Panc1 (cell line): ENCODE data around the gene NR5A2. TPM values are rescaled to one million over a fixed set of nuclear protein-coding genes. Genes with fewer than 3 reads are reported as not detected.

Experiments
- ATAC-seq: fragments of 200-7000 bp; cut with Tn5 transposase; 2 replicates; pipeline ENCODE4 v1.9.1; 2020; ENCODE audit warnings: mild to moderate bottlenecking, moderate library complexity
- BruUV-seq: library from RNA; stranded (reverse); fragments of 400-500 nt; replicated peaks from 2 replicates; lab custom pipeline; 2021; lab: Mats Ljungman, UMichigan
- CTCF ChIA-PET: fragments of 300-600 bp; sonication (Branson Sonifier 250); formaldehyde crosslinking; loops from one replicate; lab custom pipeline; 2022; ENCODE audit warnings: antibody characterized with exemption; lab: Charles Lee
- POLR2A ChIA-PET: fragments of 300-600 bp; sonication (Branson Sonifier 250); formaldehyde crosslinking; loops from one replicate; lab custom pipeline; 2022; ENCODE audit warnings: antibody characterized with exemption; lab: Charles Lee
- DNase-seq: peaks from one replicate; pipeline ENCODE4 v3.0.0-alpha.2; 2010; ENCODE audit warnings: low read depth, low spot score
- H3K27ac ChIP-seq: 2 replicates; pipeline ENCODE4 v1.5.1; 2011; ENCODE audit warnings: mild to moderate bottlenecking, low read length, inconsistent platforms
- H3K27me3 ChIP-seq: fragments of 200-500 bp; sonication (Bioruptor generic); 2 replicates; pipeline ENCODE4 v1.6.0; 2014; ENCODE audit warnings: low read length, inconsistent platforms; ENCODE audit not compliant: control insufficient read depth, insufficient read depth
- H3K36me3 ChIP-seq: fragments of 200-500 bp; sonication (Bioruptor generic); 2 replicates; pipeline ENCODE4 v1.5.1; 2014; ENCODE audit warnings: inconsistent platforms, mild to moderate bottlenecking, low read length, moderate library complexity; ENCODE audit not compliant: control insufficient read depth, insufficient read depth
- H3K4me1 ChIP-seq: 2 replicates; pipeline ENCODE4 v1.5.1; 2011; ENCODE audit warnings: inconsistent platforms, mild to moderate bottlenecking, low read length, moderate library complexity; ENCODE audit not compliant: control insufficient read depth, insufficient read depth
- H3K4me3 ChIP-seq, 2 experiments: 2 replicates each; pipeline ENCODE4 v1.5.1; 2011 to 2012; ENCODE audit warnings: low read depth in 2 of 2, low read length in 2 of 2, mild to moderate bottlenecking in 2 of 2, inconsistent platforms in 1 of 2, moderate library complexity in 1 of 2
- H3K9me3 ChIP-seq: fragments of 200-500 bp; sonication (Bioruptor generic); 2 replicates; pipeline ENCODE4 v1.5.1; 2014; ENCODE audit warnings: low read depth, mild to moderate bottlenecking, inconsistent platforms, low read length, moderate library complexity; ENCODE audit not compliant: control insufficient read depth, insufficient read depth
- POLR2AphosphoS5 ChIP-seq: IDR thresholded peaks from 2 replicates; pipeline ENCODE4 v1.6.1; 2012; ENCODE audit warnings: mild to moderate bottlenecking, low read depth, low read length, moderate library complexity
- SIN3A ChIP-seq: IDR thresholded peaks from 2 replicates; pipeline ENCODE4 v1.6.1; 2012; ENCODE audit warnings: low read depth, mild to moderate bottlenecking, low read length, moderate library complexity, borderline replicate concordance; ENCODE audit not compliant: insufficient read depth
- TCF7L2 ChIP-seq: IDR thresholded peaks from 2 replicates; pipeline ENCODE4 v1.6.1; 2011; ENCODE audit warnings: mild to moderate bottlenecking, low read depth, low read length, inconsistent platforms
- in situ Hi-C: cut with HindIII; loops from 2 replicates; pipeline ENCODE4 v1.10.0; 2016; ENCODE audit warnings: low sequenced_read_pairs, low pct_unique_long_range_greater_than_20kb
- intact Hi-C: fragments of 100-400 bp; cut with micrococcal nuclease; formaldehyde crosslinking; loops from one replicate; pipeline ENCODE4 v1.10.0; 2022; ENCODE audit not compliant: unreplicated experiment
- total RNA-seq: library from RNA; stranded (reverse); gene quantifications from one replicate; pipeline ENCODE4 v1.2.1, GENCODE V29; 2021; ENCODE audit not compliant: unreplicated experiment
- TF ChIP-seq, protein P1 (sequence below): fragments of 450-650 bp; IDR thresholded peaks from 2 replicates; pipeline ENCODE4 v1.5.1; 2017; ENCODE audit warnings: mild to moderate bottlenecking
- TF ChIP-seq, protein P2 (sequence below), 2 experiments: IDR thresholded peaks; 2 replicates each; pipeline ENCODE4 v1.6.1; 2011 to 2012; ENCODE audit warnings: low read depth in 2 of 2, control low read depth in 1 of 2, low read length in 1 of 2, mild to moderate bottlenecking in 1 of 2, moderate library complexity in 1 of 2; ENCODE audit not compliant: insufficient read depth in 1 of 2

The NR5A2 gene
- total RNA-seq, 1 experiment from 2014 or later, result 4.3 TPM

DNA sequence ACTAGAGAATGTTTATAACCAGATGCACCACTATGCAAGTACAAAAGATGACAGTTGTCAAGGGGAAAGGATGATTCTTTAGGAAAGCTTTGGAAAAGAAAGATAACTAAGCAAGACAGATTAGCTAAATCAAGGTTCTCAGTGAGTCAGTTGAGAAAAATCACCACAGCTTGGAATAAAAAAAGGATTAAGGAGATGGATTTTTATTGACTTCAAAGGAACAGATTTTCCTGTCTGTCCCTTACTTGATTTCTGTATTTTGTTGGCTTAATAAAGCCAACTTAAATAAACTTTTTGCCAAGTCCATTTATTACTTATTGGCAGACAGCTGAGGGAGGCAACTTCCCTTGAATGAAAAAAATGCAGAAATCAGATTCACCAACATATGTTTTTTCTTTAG lies 93.9 kb downstream of the NR5A2 start:
- H3K27me3 ChIP-seq, result no peaks in the 10 kb centered on the region
- TF ChIP-seq POLR2AphosphoS5 (no peak), TCF7L2 (no peak), SIN3A (no peak)
- TF ChIP-seq, protein P1, sequence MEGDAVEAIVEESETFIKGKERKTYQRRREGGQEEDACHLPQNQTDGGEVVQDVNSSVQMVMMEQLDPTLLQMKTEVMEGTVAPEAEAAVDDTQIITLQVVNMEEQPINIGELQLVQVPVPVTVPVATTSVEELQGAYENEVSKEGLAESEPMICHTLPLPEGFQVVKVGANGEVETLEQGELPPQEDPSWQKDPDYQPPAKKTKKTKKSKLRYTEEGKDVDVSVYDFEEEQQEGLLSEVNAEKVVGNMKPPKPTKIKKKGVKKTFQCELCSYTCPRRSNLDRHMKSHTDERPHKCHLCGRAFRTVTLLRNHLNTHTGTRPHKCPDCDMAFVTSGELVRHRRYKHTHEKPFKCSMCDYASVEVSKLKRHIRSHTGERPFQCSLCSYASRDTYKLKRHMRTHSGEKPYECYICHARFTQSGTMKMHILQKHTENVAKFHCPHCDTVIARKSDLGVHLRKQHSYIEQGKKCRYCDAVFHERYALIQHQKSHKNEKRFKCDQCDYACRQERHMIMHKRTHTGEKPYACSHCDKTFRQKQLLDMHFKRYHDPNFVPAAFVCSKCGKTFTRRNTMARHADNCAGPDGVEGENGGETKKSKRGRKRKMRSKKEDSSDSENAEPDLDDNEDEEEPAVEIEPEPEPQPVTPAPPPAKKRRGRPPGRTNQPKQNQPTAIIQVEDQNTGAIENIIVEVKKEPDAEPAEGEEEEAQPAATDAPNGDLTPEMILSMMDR, result no peak
- no peaks in the 10 kb centered on the region for H3K9me3 ChIP-seq
- intact Hi-C loops (no loop called here), in situ Hi-C loops (no loop called here)
- DNase-seq, result no peak
- ATAC-seq, result no peak
- no peaks in the 10 kb centered on the region for H3K4me1 ChIP-seq
- CTCF ChIA-PET, result no interaction called here
- no TSS peak for BruUV-seq
- no peak overlapping the region for H3K4me3 ChIP-seq
- no peaks in the 10 kb centered on the region for H3K36me3 ChIP-seq
- POLR2A ChIA-PET, result no interaction called here
- no peak overlapping the region for H3K27ac ChIP-seq

DNA sequence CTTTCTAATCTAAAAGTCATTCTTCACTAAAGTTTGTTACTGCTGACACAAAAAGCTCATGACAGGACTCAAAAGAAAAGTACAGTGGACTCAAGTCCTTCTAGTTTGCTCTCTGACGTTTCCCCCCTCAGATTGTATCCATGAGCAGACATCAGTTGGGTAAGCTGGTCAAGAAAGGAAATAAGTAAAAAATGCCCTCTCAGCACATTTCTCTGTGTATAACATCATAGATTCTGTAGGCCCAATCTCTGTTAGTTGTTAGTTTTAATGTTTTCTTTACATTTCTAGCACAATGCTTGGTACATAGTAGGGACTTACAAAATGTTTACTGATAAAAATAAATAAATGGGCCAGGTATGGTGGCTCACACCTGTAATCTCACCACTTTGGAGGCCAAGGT lies 96.8 kb downstream of the NR5A2 start:
- CTCF ChIA-PET, result no interaction called here
- no peak for TF ChIP-seq SIN3A
- TF ChIP-seq, protein P2, sequence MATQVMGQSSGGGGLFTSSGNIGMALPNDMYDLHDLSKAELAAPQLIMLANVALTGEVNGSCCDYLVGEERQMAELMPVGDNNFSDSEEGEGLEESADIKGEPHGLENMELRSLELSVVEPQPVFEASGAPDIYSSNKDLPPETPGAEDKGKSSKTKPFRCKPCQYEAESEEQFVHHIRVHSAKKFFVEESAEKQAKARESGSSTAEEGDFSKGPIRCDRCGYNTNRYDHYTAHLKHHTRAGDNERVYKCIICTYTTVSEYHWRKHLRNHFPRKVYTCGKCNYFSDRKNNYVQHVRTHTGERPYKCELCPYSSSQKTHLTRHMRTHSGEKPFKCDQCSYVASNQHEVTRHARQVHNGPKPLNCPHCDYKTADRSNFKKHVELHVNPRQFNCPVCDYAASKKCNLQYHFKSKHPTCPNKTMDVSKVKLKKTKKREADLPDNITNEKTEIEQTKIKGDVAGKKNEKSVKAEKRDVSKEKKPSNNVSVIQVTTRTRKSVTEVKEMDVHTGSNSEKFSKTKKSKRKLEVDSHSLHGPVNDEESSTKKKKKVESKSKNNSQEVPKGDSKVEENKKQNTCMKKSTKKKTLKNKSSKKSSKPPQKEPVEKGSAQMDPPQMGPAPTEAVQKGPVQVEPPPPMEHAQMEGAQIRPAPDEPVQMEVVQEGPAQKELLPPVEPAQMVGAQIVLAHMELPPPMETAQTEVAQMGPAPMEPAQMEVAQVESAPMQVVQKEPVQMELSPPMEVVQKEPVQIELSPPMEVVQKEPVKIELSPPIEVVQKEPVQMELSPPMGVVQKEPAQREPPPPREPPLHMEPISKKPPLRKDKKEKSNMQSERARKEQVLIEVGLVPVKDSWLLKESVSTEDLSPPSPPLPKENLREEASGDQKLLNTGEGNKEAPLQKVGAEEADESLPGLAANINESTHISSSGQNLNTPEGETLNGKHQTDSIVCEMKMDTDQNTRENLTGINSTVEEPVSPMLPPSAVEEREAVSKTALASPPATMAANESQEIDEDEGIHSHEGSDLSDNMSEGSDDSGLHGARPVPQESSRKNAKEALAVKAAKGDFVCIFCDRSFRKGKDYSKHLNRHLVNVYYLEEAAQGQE (IDR thresholded peaks at IDR 0.05; ENCODE audit: insufficient read depth in 1 of 2, low read depth in 2 of 2, low read length in 1 of 2), result no peak
- no peak for TF ChIP-seq TCF7L2
- TF ChIP-seq POLR2AphosphoS5, result no peak
- TF ChIP-seq, protein P1, result no peak
- intact Hi-C loops (no loop called here), in situ Hi-C loops (no loop called here)
- DNase-seq, result no peak
- ATAC-seq, result no peak
- no peak overlapping the region for H3K4me3 ChIP-seq
- POLR2A ChIA-PET, result interaction anchor here (0.6 kb wide), 1 partner anchor 49 kb away, joined by 4 read pairs; no protein-coding TSS in a partner anchor
- H3K4me1 ChIP-seq, result no peaks in the 10 kb centered on the region; the same call in 1 of the 2 replicates
- no peaks in the 10 kb centered on the region for H3K36me3 ChIP-seq
- no peaks in the 10 kb centered on the region for H3K27me3 ChIP-seq
- no peak overlapping the region for H3K27ac ChIP-seq
- H3K9me3 ChIP-seq, result no peaks in the 10 kb centered on the region
- BruUV-seq, result no TSS peak
